Measurements from ENCODE around the gene CDC42EP1.

The CDC42EP1 gene

GRCh38 chr22:37610480-37611129, 50.3 kb downstream of the CDC42EP1 start:
- H2AFZ ChIP-seq (ENCODE audit: low read length): no peak overlapping the region
- TF ChIP-seq, protein P1, sequence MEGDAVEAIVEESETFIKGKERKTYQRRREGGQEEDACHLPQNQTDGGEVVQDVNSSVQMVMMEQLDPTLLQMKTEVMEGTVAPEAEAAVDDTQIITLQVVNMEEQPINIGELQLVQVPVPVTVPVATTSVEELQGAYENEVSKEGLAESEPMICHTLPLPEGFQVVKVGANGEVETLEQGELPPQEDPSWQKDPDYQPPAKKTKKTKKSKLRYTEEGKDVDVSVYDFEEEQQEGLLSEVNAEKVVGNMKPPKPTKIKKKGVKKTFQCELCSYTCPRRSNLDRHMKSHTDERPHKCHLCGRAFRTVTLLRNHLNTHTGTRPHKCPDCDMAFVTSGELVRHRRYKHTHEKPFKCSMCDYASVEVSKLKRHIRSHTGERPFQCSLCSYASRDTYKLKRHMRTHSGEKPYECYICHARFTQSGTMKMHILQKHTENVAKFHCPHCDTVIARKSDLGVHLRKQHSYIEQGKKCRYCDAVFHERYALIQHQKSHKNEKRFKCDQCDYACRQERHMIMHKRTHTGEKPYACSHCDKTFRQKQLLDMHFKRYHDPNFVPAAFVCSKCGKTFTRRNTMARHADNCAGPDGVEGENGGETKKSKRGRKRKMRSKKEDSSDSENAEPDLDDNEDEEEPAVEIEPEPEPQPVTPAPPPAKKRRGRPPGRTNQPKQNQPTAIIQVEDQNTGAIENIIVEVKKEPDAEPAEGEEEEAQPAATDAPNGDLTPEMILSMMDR (conservative IDR thresholded peaks at IDR 0.05; ENCODE audit: low read length): no peak
- no peak for TF ChIP-seq EZH2phosphoT487 (IDR thresholded peaks at IDR 0.05; ENCODE audit: borderline replicate concordance)
- H3K27me3 ChIP-seq (ENCODE audit: insufficient read depth, low read length, poor library complexity, severe bottlenecking): no peaks in the 10 kb centered on the region
- H3K9me2 ChIP-seq (replicated peaks; ENCODE audit: low read depth, low read length): no peaks in the 10 kb centered on the region
- H3K4me2 ChIP-seq (ENCODE audit: low read depth, low read length, poor library complexity, severe bottlenecking): peak overlapping the region; percentile 87
- peaks cover 4% of the 10 kb centered on the region; the same call in 1 of the 2 replicates for H3K36me3 ChIP-seq (ENCODE audit: insufficient read depth, low read length)
- peaks cover 35% of the 10 kb centered on the region for H3K79me2 ChIP-seq (ENCODE audit: insufficient read depth, low read length)
- no peaks in the 10 kb centered on the region for H3K9me3 ChIP-seq (ENCODE audit: insufficient read depth, low read depth, low read length)
- H4K20me1 ChIP-seq (ENCODE audit: insufficient read depth, low read length, poor library complexity, severe bottlenecking): peaks cover 17% of the 10 kb centered on the region
- peak overlapping the region; percentile 94 for H3K4me3 ChIP-seq (ENCODE audit: low read length, poor library complexity, severe bottlenecking)
- peaks cover 25% of the 10 kb centered on the region for H3K4me1 ChIP-seq (ENCODE audit: insufficient read depth, low read length, poor library complexity, severe bottlenecking)
- no peaks in the 10 kb centered on the region for H3F3A ChIP-seq (ENCODE audit: low read depth)
- H3K9ac ChIP-seq (ENCODE audit: low read depth, low read length, poor library complexity, severe bottlenecking): peak overlapping the region; percentile 95

GRCh38 chr22:37611207-37611606, 50.9 kb downstream of the CDC42EP1 start:
- H3F3A ChIP-seq (ENCODE audit: low read depth): no peaks in the 10 kb centered on the region
- H3K79me2 ChIP-seq (ENCODE audit: insufficient read depth, low read length): peaks cover 35% of the 10 kb centered on the region
- H3K9me2 ChIP-seq (replicated peaks; ENCODE audit: low read depth, low read length): no peaks in the 10 kb centered on the region
- peaks cover 23% of the 10 kb centered on the region for H3K4me1 ChIP-seq (ENCODE audit: insufficient read depth, low read length, poor library complexity, severe bottlenecking)
- H3K9me3 ChIP-seq (ENCODE audit: insufficient read depth, low read depth, low read length): no peaks in the 10 kb centered on the region
- H3K27me3 ChIP-seq (ENCODE audit: insufficient read depth, low read length, poor library complexity, severe bottlenecking): no peaks in the 10 kb centered on the region
- peak overlapping the region; percentile 94 for H3K4me3 ChIP-seq (ENCODE audit: low read length, poor library complexity, severe bottlenecking)
- H3K36me3 ChIP-seq (ENCODE audit: insufficient read depth, low read length): peaks cover 7% of the 10 kb centered on the region; the same call in 1 of the 2 replicates
- peak overlapping the region; percentile 21 for H3K9ac ChIP-seq (ENCODE audit: low read depth, low read length, poor library complexity, severe bottlenecking)
- no peak overlapping the region for H2AFZ ChIP-seq (ENCODE audit: low read length)
- peaks cover 17% of the 10 kb centered on the region for H4K20me1 ChIP-seq (ENCODE audit: insufficient read depth, low read length, poor library complexity, severe bottlenecking)
- H3K4me2 ChIP-seq (ENCODE audit: low read depth, low read length, poor library complexity, severe bottlenecking): peak overlapping the region; percentile 87
- TF ChIP-seq, protein P1 (conservative IDR thresholded peaks at IDR 0.05; ENCODE audit: low read length): no peak
- no peak for TF ChIP-seq EZH2phosphoT487 (IDR thresholded peaks at IDR 0.05; ENCODE audit: borderline replicate concordance)

- Histone ChIP-seq H3K4me1 (ENCODE audit: insufficient read depth, low read length, poor library complexity, severe bottlenecking) (peaks cover 2% of the 10 kb centered on the region), H3K9me2 (replicated peaks; ENCODE audit: low read depth, low read length) (no peaks in the 10 kb centered on the region), H3K4me2 (ENCODE audit: low read depth, low read length, poor library complexity, severe bottlenecking) (no peak overlapping the region), H3K9ac (ENCODE audit: low read depth, low read length, poor library complexity, severe bottlenecking) (no peak overlapping the region), H3F3A (ENCODE audit: low read depth) (no peaks in the 10 kb centered on the region), H3K9me3 (ENCODE audit: insufficient read depth, low read depth, low read length) (no peaks in the 10 kb centered on the region), H3K36me3 (ENCODE audit: insufficient read depth, low read length) (peaks cover 35% of the 10 kb centered on the region; the same call in 1 of the 2 replicates), H2AFZ (ENCODE audit: low read length) (no peak overlapping the region), H3K27me3 (ENCODE audit: insufficient read depth, low read length, poor library complexity, severe bottlenecking) (no peaks in the 10 kb centered on the region), H3K79me2 (ENCODE audit: insufficient read depth, low read length) (peaks cover 10% of the 10 kb centered on the region), H4K20me1 (ENCODE audit: insufficient read depth, low read length, poor library complexity, severe bottlenecking) (no peaks in the 10 kb centered on the region), H3K4me3 (ENCODE audit: low read length, poor library complexity, severe bottlenecking) (no peak overlapping the region)
- TF ChIP-seq, protein P1 (conservative IDR thresholded peaks at IDR 0.05; ENCODE audit: low read length): no peak
- TF ChIP-seq EZH2phosphoT487 (IDR thresholded peaks at IDR 0.05; ENCODE audit: borderline replicate concordance): no peak
Measured at GRCh38 chr22:37616201-37617083, 56.2 kb downstream of the CDC42EP1 start.
